Measurements from ENCODE around the gene FITM1.
"Not testable (repeated sequence)": the region's sequence is repeated elsewhere in the genome, so short reads cannot be mapped to it uniquely, and the experiment has no call there.

FITM1 gene

GRCh38 chr14:24098927-24099813, 31.3 kb upstream of the FITM1 start:
- DNase-seq, result no peak

GRCh38 chr14:24100197-24100981, 30.1 kb upstream of the FITM1 start:
- no peak for DNase-seq

DNA sequence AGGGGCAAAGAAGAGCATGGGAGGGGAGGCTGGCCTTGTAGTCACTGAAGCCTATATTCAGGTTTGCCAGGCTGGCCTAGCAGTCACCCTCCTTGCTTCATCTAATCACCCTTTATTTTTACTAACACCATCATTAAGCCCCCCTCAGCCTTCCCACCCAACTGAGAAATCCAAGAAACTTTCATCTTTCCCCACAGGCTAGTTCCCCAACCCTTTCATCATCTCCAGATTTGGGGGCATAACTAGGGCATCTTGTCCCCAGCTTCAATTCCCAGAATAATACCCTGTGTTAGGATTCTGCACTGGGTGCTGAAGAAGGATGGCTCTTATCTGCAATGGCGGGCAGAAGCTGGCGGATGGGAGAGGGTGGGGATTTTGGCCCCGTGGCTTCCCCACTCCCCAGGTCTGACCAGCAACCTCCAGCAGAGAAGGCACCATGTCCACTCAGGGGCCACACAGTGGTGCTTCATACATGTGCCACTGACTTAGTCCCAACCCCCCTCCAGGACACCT, 29.4 kb upstream of the FITM1 start:
- no peak for DNase-seq

GRCh38 chr14:24102357-24103048, 28.0 kb upstream of the FITM1 start:
- no peak for DNase-seq

DNA sequence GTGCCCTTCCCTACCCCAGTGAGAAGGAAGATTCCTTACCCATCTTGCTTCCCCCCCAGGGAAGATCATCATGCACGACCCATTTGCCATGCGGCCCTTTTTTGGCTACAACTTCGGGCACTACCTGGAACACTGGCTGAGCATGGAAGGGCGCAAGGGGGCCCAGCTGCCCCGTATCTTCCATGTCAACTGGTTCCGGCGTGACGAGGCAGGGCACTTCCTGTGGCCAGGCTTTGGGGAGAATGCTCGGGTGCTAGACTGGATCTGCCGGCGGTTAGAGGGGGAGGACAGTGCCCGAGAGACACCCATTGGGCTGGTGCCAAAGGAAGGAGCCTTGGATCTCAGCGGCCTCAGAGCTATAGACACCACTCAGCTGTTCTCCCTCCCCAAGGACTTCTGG, 27.0 kb upstream of the FITM1 start:
- DNase-seq, result no peak

- DNase-seq, result not testable (repeated sequence)
Observed at GRCh38 chr14:24105609-24106239, 24.7 kb upstream of the FITM1 start.

- DNase-seq, result no peak
Observed at GRCh38 chr14:24106672-24107271, 23.7 kb upstream of the FITM1 start.

DNA sequence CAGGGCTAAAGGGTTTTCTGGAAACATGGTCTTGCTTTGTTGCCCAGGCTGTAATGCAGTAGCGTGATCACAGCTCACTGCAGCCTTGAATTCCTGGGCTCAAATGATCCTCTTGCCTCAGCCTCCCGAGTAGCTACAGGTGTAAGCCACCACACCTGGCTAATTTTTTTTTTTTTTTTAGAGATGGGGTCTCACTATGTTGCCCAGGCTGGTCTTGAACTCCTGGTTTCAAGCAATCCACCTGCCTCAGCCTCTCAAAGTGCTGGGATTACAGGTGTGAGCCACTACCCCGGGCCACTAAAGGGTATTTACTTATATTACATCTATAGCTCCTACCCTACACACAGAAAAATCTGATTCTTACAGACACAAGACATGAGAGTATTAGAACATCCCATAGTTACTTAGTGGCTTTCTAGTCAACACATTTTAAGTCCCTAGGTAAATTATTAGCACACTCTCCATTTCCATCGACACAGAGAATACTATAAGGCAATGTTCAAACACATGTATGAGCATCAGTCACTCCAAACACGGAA, 22.1 kb upstream of the FITM1 start:
- DNase-seq, result no peak

DNA sequence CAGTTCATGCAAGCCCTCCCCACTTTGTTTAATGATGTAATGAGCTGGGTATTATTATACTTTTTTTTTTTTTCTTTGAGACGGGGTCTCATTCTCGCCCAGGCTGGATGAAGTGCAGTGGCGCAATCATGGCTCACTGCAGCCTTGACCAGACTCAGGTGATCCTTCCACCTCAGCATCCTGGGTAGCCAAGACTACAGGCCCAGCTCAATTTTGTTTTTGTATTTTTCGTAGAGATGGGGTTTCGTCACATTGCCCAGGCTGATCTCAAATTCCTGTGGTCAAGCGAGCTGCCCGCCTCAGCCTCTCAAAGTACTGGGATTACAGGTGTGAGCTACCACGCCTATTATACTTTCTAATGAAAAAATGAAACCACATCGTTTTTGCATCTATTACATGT, 20.4 kb upstream of the FITM1 start:
- DNase-seq, result no peak

DNA sequence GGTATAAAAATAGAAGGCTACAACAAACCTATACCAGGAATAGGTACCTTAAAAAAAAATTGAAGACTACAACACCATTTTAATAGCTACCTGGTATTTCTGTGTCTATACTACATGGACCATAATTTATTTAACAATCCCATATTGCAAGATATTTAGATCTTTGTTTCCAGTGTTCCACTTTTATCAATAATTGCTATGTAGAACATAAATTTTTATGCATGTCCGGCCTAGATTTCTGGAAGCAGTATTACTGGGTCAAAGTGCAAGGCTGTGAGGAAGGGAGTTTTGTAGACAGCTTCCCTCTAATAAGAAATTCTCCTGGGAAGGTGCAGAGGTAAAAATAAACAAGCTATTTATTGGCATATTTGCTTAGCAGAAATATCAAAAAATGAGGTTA, 19.9 kb upstream of the FITM1 start:
- no peak for DNase-seq

- peak in 1 of 4 experiments; percentile 47 for DNase-seq
Observed at GRCh38 chr14:24113379-24113800, 17.1 kb upstream of the FITM1 start.

DNA sequence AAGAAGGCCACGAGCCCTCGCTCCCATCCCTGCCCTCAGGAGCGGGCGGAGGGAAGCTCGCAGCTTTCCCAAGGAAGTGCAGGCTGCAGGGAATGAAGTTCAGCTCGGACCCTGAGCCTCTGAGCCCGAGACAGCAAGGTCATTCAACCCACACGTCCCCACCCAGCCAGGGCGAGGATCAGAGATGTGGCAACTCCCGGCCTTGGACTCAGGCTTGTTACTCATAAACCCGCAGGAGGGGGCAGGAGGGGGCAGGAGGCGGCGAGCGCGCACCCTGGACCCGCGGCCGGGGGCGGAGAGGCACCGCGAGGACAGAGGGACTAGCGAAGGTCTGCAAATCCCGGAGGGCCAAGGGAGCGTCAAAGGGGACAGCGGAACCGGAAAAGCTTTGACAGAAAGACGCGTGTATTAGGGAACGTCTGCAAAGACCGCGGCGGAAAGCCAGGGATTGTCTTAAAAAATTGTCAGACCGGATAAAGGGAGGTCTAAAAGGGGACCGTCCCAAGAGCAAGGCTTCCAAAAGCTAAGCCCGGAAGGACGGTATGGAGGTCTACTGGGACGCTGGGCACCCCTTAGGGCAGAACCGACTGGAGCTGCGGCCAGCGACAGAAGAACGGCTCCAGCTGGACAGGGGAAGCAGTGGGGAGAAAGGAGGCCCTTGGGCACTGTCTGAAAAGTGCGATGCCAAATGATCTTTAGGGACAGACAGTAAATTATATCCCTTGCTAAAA, 16.5 kb upstream of the FITM1 start:
- DNase-seq, result peak; percentile 57 to 72 (median 64)

- DNase-seq, result peak; percentile 97 to 99 (median 99)
Observed at GRCh38 chr14:24114532-24115421, 15.7 kb upstream of the FITM1 start, which contains the start of the genes DCAF11 and NRL. Gene DCAF11 (plus strand): TSS chr14:24114777. CDS start chr14:24115595, 818 bp downstream. Gene NRL (minus strand): TSS chr14:24114949. CDS start chr14:24082848, 32,101 bp downstream.

GRCh38 chr14:24115422-24116127, 14.9 kb upstream of the FITM1 start:
- DNase-seq, result no peak

DNA sequence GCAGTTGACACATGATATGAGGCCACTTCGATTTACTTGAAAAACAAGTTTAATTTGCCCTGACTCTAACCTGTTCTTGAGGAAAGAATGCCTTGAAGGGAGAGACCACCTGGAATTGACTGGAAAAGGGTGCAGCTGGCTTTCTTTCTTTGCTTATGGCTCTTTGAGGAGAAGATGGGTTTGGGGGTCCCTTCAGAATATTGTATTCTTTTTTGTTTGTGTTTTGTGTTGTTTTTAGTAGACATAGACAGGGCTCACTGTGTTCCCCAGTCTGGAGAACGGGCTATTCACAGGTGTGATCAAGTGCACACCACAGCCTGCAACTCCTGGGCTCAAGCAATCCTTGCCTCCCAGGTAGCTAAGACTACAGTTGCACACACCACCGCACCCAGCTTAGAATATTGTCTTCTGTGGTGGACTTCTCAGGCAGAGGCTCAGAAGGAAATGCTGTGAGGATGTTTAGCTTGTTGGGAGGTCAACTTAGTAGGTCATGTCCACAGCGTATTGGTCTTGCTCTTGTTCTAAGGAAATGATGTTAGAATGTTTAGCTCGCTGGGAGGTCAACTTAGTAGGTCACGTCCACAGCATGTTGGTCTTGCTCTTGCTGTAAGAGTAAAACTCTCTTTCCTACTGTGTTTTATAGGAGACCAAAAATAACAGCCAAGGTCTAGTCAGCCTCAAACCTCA, 14.2 kb upstream of the FITM1 start:
- DNase-seq, result no peak

DNA sequence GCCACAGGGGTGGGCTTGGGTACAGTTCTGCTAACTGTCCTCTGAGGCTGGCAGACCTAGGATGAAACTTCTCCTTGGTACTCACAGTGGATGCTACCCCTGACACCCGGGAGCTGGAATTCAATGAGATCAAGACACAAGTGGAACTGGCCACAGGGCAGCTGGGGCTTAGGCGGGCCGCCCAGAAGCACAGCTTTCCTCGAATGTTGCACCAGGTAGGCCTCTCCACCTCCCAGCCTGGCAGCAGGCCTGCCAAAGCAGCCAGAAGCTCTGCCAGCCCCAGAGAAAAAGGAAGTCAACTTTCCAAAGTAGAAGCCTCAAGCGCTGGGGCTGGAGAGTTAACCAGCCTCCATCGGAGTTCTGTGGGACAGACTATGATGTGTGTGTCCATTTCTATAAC, 13.3 kb upstream of the FITM1 start:
- no peak for DNase-seq

DNA sequence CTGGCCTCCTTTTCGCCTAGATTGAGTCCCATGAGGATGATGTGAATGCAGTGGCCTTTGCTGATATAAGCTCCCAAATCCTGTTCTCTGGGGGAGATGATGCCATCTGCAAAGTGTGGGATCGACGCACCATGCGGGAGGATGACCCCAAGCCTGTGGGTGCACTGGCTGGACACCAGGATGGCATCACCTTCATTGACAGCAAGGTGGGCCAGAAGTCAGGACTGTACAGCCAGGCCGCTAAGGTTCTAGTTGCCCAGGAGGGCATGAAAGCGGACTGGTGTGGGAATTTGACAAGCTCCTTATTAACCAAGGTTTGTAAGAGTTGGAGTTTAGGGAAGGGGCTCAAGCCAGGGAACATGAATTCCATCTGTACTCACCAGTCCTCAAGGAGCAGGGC, 10.8 kb upstream of the FITM1 start:
- DNase-seq, result no peak

DNA sequence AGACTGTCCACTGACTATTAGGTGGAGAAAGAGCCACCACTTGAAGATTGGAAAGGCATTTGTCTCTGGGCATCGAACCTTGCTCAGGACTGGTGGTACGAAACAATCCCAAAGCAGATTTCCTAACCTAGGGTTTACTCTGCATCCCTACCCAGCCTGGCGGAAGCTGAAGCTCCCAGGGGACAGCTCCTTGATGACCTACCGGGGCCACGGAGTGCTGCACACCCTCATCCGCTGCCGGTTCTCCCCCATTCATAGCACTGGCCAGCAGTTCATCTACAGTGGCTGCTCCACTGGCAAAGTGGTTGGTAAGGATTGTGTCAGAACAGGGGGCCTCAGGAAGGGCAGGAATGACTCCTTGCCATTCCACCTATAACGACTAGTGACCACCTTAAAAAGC, 9.2 kb upstream of the FITM1 start:
- DNase-seq, result no peak

DNA sequence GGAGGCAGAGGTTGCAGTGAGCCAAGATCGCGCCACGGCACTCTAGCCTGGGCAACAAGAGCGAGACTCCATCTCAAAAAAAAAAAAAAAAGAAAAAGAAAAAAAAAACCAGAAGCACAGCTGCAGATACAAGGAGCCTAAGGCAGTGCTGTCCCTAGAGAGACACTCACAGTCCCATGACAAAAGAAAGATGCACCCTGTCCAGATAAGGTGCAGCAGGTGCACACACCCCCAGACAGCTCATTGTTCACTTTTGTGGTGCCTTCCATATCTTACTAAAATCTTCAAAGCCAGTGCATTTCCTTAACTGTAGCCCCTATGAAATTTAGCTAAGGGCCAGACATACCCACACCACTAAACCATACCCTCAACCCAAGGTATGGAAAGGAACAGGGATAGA, 8.0 kb upstream of the FITM1 start:
- no peak for DNase-seq
